PC-9 (cell line): ENCODE measurements around the gene RNASE8.

Experiments
- EZH2 ChIP-seq: fragments of 200-600 bp; sonication (generic); IDR thresholded peaks from 2 replicates; pipeline ENCODE4 v1.8.0; 2017; ENCODE audit warnings: antibody characterized with exemption, low read depth
- TF ChIP-seq, protein P1 (sequence below): fragments of 200-600 bp; sonication (generic); conservative IDR thresholded peaks from 2 replicates; pipeline ENCODE4 v1.6.1; 2017; ENCODE audit warnings: mixed run types, antibody characterized with exemption, mild to moderate bottlenecking, moderate library complexity

DNA sequence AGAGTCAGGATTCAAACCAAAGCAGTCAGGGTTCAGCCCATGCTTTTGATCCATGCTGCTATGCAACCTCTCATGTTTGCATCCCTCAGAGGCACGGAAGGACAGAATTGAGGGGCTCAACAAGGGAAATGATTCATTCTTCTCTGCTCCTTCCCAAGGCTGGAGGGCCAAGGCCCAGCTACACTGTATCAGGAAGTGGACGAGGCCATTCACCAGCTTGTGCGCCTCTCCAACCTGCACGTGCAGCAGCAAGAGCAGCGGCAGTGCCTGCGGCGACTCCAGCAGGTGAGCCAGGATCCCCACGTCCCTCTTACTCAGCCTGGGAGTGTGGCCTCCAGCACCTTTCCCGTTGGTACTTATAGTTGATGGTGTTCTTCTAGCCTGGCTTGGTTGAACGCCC, 21.1 kb downstream of the RNASE8 start:
- TF ChIP-seq, protein P1, sequence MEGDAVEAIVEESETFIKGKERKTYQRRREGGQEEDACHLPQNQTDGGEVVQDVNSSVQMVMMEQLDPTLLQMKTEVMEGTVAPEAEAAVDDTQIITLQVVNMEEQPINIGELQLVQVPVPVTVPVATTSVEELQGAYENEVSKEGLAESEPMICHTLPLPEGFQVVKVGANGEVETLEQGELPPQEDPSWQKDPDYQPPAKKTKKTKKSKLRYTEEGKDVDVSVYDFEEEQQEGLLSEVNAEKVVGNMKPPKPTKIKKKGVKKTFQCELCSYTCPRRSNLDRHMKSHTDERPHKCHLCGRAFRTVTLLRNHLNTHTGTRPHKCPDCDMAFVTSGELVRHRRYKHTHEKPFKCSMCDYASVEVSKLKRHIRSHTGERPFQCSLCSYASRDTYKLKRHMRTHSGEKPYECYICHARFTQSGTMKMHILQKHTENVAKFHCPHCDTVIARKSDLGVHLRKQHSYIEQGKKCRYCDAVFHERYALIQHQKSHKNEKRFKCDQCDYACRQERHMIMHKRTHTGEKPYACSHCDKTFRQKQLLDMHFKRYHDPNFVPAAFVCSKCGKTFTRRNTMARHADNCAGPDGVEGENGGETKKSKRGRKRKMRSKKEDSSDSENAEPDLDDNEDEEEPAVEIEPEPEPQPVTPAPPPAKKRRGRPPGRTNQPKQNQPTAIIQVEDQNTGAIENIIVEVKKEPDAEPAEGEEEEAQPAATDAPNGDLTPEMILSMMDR: no peak
- TF ChIP-seq EZH2: no peak
